GM21526 (cell line): ENCODE data around the gene CENPM.
A peak's percentile ranks its signal among the peaks of the same experiment; 100 is the strongest.

ENCODE experiments used
- ATAC-seq: cut with Tn5 transposase; IDR thresholded peaks from one replicate; pipeline ENCODE4 v1.9.1; 2021; ENCODE audit warnings: moderate library complexity; ENCODE audit not compliant: unreplicated experiment, low FRiP score

The CENPM gene, protein sequence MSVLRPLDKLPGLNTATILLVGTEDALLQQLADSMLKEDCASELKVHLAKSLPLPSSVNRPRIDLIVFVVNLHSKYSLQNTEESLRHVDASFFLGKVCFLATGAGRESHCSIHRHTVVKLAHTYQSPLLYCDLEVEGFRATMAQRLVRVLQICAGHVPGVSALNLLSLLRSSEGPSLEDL

DNA sequence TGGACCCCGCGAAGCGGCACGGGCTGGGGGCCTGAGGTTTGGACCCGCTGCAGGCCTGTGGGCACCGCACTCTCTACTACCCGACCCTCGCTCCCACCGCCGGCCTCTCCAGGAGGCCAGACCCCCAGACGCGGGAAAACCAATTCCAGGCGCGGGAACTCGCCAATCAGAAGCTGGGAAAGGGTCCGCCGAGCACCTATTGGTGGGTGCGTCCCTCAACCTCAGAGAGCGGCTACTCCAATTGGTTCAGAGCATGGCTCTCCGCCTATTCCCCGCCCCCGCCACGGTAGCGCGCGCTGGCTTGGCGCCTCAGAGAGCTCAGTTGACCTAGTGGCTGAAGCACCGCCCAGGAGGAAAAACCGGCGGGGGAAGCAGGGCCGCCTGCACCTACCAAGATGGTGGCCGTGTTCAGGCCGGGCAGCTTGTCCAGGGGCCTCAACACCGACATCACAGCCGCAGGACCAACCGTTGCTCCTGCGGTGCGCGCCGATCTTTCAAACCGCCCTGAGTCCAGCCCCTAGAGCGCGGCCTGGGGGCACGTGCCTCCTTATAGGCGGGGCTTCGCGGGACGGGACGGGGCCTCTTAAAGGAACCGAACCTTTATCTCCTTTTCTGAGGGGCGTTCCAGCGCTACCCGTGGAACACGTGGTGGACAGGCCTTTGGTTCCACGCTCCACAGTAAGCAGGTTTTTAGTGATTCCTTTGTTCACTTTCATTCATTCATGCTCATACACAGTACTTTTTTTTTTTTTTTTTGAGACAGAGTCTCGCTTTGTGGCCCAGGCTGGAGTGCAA lies at the start of gene CENPM:
Gene CENPM, minus strand, starts transcription at position 524 of the 795 bp plus-strand sequence. Its CDS starts 76 bp downstream, at position 448.
- ATAC-seq: peak; percentile 64

DNA sequence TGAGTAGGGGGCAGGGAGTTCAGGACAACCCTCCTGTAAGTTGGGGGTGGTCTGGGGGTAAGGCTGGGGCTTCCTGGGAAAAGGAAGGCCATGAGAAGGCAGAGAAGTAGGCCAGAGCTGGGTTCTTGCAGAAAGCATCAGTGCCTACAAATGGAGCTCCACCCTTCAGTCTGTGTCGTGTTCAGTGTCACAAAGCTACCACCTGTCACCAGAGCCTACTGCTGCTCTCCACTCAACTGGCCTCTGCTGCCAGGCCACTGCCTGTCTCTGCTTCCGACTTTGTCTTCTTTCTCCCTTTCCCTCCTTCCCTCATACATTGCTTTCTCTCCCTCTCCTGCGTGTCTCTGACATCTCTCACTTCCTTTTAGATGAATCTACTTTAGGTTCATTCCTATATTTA lies 48.3 kb upstream of the CENPM start:
- no peak for ATAC-seq

DNA sequence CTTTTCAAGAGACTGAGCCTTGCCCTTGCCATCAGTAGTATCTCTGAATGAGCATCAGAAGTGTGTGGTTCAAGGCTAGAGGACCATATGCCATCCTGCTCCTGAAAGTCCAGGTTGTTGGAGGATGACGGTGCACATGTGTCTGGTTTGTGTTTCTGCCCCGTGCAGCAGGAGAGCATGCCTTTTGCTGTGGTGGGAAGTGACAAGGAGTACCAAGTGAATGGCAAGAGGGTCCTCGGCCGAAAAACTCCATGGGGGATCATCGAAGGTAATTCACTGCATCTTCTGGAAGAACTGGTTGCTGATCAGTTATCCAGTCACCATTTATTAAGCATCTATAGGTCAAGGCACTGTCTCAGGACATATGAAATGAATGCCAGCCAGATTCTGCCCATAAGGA lies 45.5 kb upstream of the CENPM start:
- no peak for ATAC-seq

DNA sequence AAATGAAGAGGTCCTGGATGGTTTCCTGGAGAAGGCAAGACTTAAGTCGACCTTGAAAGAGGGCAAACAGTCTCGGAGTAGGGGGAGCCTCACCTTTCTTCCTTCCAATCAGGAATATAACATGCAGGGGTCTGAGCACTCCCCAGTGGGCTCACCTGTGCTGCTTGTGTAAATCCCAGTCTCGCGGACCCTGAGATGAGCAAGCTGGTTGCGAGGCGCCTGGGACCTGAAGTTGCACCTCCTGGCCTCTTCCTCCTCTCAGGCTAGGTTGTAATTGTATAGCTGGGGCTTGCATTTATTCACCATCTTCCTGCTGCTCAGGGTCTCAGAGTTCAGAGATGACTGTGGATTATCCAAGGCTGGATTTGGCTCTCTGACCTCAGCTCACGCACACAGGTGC lies 44.2 kb upstream of the CENPM start:
- no peak for ATAC-seq

DNA sequence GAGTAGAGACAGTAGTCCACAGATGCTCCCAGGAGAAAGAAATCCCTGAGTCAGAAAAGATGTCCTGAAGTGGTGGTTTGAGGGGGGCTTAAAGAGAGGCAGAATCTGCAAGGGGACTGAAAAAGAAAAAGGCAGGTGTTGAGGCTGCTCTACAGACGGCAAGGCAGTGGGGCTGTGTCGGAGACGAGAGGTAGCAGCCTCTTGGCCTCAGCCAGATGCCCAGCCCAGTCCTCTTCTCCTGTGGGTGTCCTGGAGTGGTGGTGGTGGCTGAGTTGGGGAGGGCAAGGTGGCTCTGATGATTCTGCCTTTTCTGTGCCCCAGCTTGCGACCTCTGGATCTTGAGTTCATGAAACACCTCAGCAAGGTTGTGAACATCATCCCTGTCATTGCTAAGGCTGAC lies 42.3 kb upstream of the CENPM start:
- ATAC-seq: no peak

DNA sequence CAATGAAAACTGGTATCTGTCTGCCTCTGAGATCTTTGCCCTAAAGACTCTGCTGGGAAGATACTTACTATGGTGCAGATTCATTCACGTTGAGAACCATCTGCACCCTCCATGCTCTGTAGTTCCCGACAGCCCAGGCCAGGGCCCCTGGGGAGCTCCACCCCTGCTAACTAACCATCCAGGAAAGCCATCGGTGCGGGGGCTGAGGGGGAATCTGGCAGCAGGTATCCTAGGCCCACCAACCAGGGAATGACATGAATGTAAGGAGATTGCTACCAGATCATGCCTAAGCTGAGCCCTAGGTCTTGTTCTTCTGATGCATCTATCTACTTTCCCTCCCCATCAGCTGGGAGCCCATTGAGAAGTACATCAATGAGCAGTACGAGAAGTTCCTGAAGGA lies 40.3 kb upstream of the CENPM start:
- ATAC-seq: no peak

DNA sequence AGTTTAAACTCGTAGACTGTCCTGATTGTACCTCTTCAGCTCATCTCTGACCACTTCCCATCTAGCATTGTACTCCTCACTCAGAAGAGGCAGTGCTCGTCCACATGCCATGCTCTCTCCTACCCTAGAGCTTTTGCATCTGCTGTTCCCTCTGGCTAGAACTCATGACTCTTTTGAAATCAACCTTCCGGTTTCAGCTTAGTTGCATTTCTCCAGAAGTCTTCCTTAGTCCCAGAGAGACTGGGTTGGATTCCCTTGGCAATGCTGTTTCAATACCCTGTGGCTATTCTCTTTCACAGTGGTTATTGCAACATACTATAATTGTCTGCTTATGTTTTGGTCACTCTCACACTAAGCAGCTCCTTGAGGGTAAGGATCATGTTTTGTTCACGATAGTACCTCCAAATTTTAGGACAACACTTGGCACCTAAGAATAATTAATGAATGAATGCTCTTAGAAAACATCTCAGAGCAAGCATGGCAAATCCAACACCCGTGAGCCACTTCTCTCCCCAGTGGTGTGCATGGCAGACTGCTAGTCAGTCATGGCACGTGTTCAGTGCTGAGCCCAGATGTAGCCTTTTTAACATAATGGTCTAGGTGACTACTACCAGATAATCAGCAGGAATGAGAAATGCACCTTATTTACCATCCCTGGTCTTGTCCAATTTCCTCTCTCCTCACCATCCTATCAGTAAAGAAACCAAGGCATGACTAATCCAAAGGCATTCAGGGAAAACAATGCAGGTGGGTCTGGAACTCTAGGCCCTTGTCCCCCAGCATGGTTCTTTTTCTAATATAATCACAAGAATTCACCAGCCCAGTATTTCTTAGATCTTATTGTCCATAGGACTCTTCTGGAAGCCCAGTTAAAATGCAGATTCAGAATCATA lies 36.8 kb upstream of the CENPM start:
- no peak for ATAC-seq

DNA sequence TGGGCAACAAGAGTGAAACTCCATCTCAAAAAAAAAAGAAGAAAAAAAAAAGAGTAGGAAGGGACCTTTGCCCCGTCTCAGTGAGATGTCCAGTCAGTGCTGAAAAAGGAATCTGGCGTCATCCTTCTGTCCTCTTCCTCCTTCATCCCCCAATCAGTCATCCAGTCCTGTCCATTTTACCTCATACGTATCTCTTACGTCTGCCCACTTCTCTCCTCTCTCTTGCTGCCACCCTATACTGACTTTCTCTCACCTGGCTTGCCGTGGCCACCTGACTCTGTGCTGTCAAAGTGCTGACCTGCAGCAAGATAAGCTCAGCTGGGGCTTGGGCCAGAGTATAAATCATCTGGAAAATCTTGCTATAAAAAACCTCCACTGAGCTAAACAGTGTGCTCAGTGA lies 35.9 kb upstream of the CENPM start:
- ATAC-seq: no peak

DNA sequence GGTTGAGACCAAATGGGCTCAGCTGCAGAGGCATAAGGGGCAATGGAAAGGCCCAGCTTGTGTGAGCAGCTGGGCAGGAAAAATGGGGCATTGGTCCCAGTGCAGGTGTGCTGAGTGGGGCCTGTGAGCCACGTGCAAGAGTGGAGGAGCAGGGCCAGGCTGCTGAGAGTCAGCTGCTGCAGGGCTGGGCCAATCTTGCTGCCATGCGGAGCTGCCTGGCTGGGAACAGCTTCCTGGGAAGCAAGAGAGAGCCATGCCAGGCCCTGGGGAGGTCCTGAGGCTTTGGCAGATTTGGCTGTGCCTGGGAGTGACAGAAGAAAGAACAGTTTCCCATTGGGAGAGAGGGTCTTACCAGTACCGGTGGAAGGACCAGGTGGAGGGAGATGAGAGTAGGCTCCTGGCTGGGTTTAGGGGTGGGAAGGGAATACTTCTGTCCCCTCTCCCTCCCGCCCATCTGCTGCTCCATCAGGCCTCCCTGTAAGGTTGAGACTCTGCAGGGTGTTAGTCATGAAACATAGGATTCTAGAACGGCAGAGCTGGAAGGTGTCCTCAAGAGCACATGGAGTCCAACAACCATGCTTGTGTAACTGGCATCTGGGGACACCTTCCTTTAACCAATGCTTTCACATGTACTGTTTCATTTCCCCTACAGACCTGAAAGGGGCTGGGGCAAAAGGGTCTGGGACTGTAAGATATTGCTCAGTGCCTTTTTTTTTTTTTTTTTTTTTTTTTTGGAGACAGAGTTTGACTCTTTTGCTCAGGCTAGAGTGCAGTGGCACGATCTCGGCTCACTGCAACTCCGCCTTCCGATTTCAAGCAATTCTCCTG lies 32.7 kb upstream of the CENPM start:
- ATAC-seq: no peak

DNA sequence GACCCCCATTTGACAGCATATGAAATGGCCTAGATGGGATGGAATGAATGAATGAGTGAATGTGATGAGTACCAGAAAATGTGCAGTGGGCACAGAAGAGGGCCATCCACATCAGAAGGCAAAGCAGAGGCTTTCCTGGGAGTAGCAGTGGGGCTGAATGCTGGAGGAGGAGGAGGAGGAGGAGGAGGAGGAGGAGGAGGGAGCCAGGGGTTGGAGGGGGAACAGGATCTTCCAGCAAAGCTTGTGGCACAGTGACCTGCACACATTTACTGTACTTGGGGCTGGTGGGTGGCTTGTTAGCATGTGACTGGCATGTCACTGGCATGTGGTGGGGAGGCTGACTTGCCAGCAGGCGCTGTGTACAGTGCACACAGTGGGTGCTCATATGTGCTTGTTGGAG lies 31.8 kb upstream of the CENPM start:
- no peak for ATAC-seq

DNA sequence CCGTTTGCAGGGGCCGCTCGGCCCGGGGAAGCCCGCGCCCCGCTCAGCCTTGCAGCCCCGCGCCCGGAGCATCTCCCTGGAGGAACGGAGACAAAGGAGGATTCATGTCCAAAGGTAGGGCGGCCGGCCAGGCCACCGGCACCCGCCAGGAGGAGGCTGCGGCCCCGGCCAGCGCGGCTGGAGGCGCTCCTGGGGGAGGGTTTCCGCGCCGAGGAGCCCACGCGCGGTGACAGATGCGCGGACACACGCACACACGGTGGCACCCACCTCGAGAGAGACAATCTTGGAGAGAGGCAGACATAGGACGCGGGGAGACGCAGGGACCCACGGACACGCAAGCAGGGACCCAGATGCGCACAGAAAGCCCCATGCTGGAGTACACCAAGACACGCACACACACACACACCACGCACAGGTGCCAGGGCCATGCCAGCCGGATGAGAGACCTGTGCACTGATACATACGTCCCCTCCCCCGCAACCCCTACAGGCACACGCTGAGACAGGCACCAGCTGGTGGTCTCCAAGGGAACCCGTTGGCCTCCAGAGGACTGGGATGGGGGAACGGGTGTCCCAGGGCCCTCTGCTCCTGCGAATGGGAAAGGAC lies 30.1 kb upstream of the CENPM start:
- no peak for ATAC-seq

DNA sequence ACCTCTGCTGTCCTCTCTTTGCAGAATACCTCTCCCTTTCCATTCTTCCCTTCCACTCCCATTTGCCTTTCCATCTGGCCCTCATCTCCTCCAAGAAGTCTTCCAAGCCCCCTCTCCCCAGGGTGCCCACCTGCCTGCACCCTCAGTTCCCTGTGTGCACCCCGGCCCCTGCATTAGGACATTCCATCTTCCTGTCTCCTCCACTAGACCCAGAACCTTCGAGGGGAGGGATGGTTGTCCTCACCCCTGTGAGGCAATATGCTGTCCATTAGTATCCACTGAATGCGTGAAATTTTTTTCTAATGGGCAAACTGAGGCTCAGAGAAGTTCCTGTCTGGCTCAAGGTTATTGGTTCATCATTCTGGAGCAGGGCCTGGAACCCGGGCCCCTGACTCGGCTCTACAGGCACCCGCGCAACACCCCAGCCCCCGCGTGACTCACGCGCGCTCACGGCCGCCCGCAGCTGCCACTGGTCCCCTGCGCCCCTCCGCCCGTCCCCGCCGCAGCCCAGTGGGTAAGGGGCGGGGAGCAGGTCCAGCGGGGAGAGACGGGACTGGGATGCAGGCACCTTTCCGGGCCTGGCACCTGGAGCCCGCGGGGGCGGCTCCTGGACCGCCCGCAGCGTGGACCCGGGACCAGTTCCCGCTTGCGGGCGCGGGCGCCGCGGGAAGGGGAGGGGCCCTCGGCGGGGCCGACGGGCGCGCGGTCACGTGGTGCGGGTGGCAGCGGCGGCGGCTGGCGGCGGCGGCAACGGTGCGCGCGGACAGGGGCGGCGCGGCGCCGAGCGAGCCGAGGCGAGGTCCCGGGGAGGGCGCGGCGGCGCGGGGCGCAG lies 29.3 kb upstream of the CENPM start:
- ATAC-seq: no peak

DNA sequence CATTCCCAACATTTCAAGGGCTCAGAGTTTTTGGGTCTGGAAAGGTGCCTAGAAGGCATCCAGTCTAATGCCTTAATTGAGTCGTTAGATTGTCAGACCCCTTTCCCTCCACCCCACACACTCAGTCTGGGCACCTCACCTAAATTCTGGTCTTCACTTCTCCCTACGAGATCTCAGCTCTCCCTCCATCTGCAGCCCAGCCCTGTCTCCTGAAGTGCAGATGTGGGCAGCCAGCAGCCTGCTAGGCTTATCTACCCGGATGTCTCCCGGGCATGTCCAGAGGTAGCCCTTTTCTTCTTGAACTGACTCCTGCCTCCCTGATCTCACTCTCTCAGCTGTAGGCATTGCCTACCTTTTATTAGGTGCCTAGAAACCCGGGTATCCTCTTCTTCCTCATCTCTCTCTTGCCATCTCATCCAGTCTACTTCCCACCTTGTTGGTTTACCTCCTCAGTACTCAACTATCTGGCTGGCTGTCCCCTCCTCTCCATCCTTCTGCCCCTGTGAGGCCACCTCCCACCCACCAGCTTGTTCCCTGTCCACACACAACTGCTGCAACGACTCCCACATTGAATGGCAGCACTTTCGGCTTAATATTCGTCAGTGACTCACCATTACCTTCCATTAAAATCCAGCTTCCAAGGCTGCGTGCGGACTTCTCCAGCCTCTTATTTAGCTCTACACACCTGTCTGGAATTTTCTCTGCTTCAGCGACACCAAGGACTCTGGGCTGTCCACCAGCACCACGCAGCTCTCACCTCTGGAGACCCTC lies 28.5 kb upstream of the CENPM start:
- no peak for ATAC-seq

DNA sequence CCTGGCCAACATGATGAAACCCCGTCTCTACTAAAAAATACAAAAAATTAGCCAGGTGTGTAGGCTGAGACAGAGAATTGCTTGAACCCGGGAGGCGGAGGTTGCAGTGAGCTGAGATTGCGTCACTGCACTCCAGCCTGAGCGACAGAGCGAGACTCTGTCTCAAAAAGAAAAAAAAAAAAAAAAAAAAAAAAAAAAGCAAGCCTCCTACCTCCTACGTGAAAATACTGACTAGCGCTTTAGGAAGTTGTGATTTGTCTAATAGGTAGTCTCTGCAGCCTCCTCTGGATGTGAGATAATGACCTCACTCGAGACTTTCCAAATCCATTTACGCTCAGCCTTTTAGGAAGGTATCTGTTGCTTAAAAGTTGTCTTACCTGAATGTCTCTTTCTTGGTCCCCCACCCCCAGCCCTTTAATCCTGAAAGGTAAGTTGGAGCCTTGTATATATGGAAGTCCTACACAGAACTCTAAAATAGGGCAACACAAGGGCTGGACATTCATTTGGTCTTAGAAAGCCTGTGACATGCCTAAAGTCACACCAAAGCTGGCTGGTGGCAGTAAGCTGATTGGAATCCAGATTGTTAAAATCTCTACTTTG lies 27.8 kb upstream of the CENPM start:
- no peak for ATAC-seq

DNA sequence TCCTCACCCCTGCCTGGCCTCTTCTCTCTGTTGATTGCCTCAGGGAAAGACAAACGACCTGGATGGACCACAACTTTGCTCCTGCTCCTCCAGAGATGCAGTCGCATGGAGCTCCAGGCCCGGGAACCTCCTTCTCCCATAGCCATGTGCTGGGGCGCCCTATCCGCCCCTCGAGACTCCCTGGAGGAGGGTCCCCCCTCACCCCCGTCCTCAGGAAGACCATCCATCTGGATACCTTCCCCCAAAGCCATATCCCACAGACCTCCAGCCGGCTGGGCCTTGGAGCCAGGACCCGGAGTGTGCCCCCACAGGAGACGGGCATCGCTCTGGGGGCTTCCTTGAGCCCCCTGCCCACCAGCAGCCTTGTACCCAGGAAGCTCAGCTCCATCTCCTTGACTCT lies 24.5 kb upstream of the CENPM start:
- no peak for ATAC-seq

DNA sequence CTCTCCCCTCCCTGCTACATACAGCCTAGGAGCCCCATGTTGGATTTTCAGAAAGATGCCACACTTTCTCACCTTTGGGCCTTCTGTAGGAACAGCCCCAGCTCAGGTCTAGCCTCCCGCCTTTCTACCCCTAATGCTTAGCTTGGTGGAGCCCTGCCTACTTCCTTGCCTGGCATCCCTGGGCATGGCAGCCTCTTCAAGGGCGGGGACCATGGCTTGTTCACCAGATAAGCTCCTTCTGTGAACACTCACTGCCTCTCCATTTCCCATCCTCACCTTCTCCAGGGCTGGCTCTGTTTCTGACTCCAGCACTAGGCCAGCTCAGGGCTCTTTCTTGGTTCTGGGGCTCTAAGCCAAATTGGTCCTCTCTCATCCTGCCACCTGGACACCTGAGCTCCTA lies 23.6 kb upstream of the CENPM start:
- ATAC-seq: no peak

DNA sequence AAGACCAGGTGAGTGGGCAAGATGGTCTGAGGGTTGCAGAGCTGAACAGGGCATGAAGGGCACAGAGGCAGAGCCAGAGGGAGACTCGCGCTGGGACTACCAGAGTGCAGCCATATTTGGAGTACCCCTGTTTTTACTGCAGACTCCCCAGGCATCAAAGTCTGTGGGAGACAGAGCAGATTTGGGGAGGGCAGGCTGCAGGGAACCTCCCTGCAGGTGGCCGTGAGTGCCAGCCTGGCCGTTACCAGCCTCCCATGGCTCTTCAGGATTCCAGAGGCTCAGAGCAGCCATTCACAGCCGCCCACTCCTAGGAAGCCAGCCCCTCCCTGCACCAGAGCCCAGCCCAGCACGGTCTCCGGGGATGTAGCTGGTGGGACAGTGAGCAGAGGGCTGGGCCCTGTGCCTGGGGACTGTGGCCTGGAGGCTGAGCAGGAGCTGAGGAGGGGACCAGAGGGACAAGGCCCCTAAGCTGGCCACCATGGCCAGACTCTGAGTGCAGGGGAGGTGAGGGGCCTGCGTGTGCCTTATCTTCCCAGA lies 22.2 kb upstream of the CENPM start, which contains the start of gene SEPTIN3:
Gene SEPTIN3, plus strand, starts transcription at position 334 of the 537 bp plus-strand sequence. CDS start 2,050 bp downstream, outside the sequence.
- no peak for ATAC-seq

DNA sequence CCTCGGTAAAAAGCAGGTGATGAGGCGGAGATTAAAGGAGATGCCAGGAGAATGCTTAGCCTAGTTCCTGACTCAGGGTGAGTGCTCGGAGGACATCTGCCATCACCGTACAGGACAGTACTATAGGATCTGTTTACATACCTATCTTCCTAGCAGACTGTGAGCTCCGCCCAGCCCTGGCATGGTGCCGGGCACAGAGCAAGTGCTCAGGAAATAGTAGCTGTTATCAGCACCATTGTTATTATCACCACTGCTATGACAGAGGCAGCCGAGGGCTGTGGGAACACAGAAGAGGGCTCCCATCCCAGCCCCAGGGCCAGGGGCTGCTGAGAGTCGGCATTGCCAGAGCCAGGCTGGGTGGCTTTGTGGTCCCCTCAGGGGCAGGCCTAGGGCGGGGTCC lies 21.6 kb upstream of the CENPM start:
- no peak for ATAC-seq
